H9 (cell line): ENCODE results near the gene SSBP2. TPM values are rescaled to one million over a fixed set of nuclear protein-coding genes. Genes with fewer than 3 reads are reported as not detected.

Source experiments
- DNase-seq: peaks from one replicate; pipeline ENCODE4 v3.0.0-alpha.2; 2017
- H2AFZ ChIP-seq: one replicate; pipeline ENCODE4 v1.6.1; 2013; ENCODE audit warnings: mild to moderate bottlenecking, low read length, control low read depth, moderate library complexity
- H2AK5ac ChIP-seq: 2 replicates; pipeline ENCODE4 v1.6.1; 2013; ENCODE audit warnings: low read length, control low read depth, mixed read lengths; ENCODE audit not compliant: insufficient read length
- H2BK120ac ChIP-seq: one replicate; pipeline ENCODE4 v1.6.1; 2013; ENCODE audit warnings: low read depth, mild to moderate bottlenecking, low read length, control low read depth, inconsistent platforms; ENCODE audit not compliant: poor library complexity, severe bottlenecking
- H2BK12ac ChIP-seq: 2 replicates; pipeline ENCODE4 v1.6.1; 2013; ENCODE audit warnings: low read length, control low read depth, mixed read lengths, low read depth; ENCODE audit not compliant: insufficient read length
- H2BK15ac ChIP-seq: 2 replicates; pipeline ENCODE4 v1.6.1; 2013; ENCODE audit warnings: low read depth, low read length, control low read depth
- H2BK20ac ChIP-seq: one replicate; pipeline ENCODE4 v1.6.1; 2013; ENCODE audit warnings: low read depth, mild to moderate bottlenecking, low read length, control low read depth, inconsistent platforms; ENCODE audit not compliant: poor library complexity, severe bottlenecking
- H2BK5ac ChIP-seq: 2 replicates; pipeline ENCODE4 v1.6.1; 2013; ENCODE audit warnings: low read length, control low read depth, mixed read lengths; ENCODE audit not compliant: insufficient read length
- H3K14ac ChIP-seq: 2 replicates; pipeline ENCODE4 v1.6.1; 2013; ENCODE audit warnings: low read length, control low read depth; ENCODE audit not compliant: insufficient read depth
- H3K18ac ChIP-seq: 2 replicates; pipeline ENCODE4 v1.6.1; 2013; ENCODE audit warnings: low read depth, mild to moderate bottlenecking, mixed read lengths, low read length, control low read depth; ENCODE audit not compliant: insufficient read length
- H3K23ac ChIP-seq: 2 replicates; pipeline ENCODE4 v1.6.1; 2013; ENCODE audit warnings: low read length, control low read depth, mixed read lengths, low read depth; ENCODE audit not compliant: insufficient read length
- H3K23me2 ChIP-seq: 2 replicates; pipeline ENCODE4 v1.6.1; 2013; ENCODE audit warnings: low read depth, mild to moderate bottlenecking, mixed read lengths, low read length, control low read depth; ENCODE audit not compliant: insufficient read length, poor library complexity, severe bottlenecking
- H3K27ac ChIP-seq: 2 replicates; pipeline ENCODE4 v1.5.1; 2013; ENCODE audit warnings: low read length, control low read depth, mixed read lengths, low read depth; ENCODE audit not compliant: insufficient read length
- H3K27me3 ChIP-seq: 2 replicates; pipeline ENCODE4 v1.6.1; 2013; ENCODE audit warnings: low read length, control low read depth, inconsistent platforms; ENCODE audit not compliant: insufficient read depth
- H3K4ac ChIP-seq: 2 replicates; pipeline ENCODE4 v1.6.1; 2013; ENCODE audit warnings: low read depth, mild to moderate bottlenecking, control low read depth, inconsistent platforms, low read length, moderate library complexity
- H3K4me1 ChIP-seq: 2 replicates; pipeline ENCODE4 v1.6.1; 2013; ENCODE audit warnings: low read length, control low read depth, inconsistent platforms; ENCODE audit not compliant: insufficient read depth
- H3K4me2 ChIP-seq: 2 replicates; pipeline ENCODE4 v1.6.1; 2013; ENCODE audit warnings: low read length, control low read depth, mixed read lengths; ENCODE audit not compliant: insufficient read length, insufficient read depth
- H3K56ac ChIP-seq: 2 replicates; pipeline ENCODE4 v1.6.1; 2013; ENCODE audit warnings: low read depth, mild to moderate bottlenecking, mixed read lengths, low read length, control low read depth; ENCODE audit not compliant: insufficient read length
- H3K79me1 ChIP-seq: 2 replicates; pipeline ENCODE4 v1.6.1; 2013; ENCODE audit warnings: low read depth, mild to moderate bottlenecking, moderate library complexity, low read length, control low read depth, inconsistent platforms; ENCODE audit not compliant: insufficient read depth, poor library complexity, severe bottlenecking
- H3K79me2 ChIP-seq: 2 replicates; pipeline ENCODE4 v1.6.1; 2013; ENCODE audit warnings: low read length, control low read depth, inconsistent platforms; ENCODE audit not compliant: insufficient read depth
- H3K9ac ChIP-seq: 2 replicates; pipeline ENCODE4 v1.6.1; 2013; ENCODE audit warnings: low read length, control low read depth, mixed read lengths; ENCODE audit not compliant: insufficient read length; ENCODE audit errors: extremely low read depth
- H3K9me3 ChIP-seq: one replicate; pipeline ENCODE4 v1.6.1; 2013; ENCODE audit warnings: low read depth, low read length, inconsistent platforms; ENCODE audit not compliant: control insufficient read depth
- H3T11ph ChIP-seq: one replicate; pipeline ENCODE4 v1.6.1; 2013; ENCODE audit warnings: mild to moderate bottlenecking, low read length, control low read depth, inconsistent platforms
- H4K20me1 ChIP-seq: one replicate; pipeline ENCODE4 v1.6.1; 2013; ENCODE audit not compliant: control insufficient read depth, insufficient read length, insufficient read depth
- H4K5ac ChIP-seq: 2 replicates; pipeline ENCODE4 v1.6.1; 2013; ENCODE audit warnings: low read depth, mild to moderate bottlenecking, mixed read lengths, low read length, control low read depth; ENCODE audit not compliant: insufficient read length
- H4K8ac ChIP-seq: replicated peaks from 2 replicates; pipeline ENCODE4 v1.6.1; 2013; ENCODE audit warnings: low read length, control low read depth, mixed read lengths, low read depth; ENCODE audit not compliant: insufficient read length
- H4K91ac ChIP-seq: 2 replicates; pipeline ENCODE4 v1.6.1; 2013; ENCODE audit warnings: low read depth, mild to moderate bottlenecking, moderate library complexity, mixed read lengths, low read length, control low read depth; ENCODE audit not compliant: insufficient read length
- H3K27ac Mint-ChIP-seq, 3 experiments: 2 replicates in 2 of 3; 3 replicates in 1 of 3; pipeline ENCODE4 v1.8.0; 2020 to 2021; ENCODE audit warnings: mixed read lengths in 3 of 3, mild to moderate bottlenecking in 1 of 3, moderate library complexity in 1 of 3
- H3K27me3 Mint-ChIP-seq: 2 replicates; pipeline ENCODE4 v1.8.0; 2021; ENCODE audit warnings: low read depth, mild to moderate bottlenecking, moderate library complexity, mixed read lengths
- H3K36me3 Mint-ChIP-seq, 3 experiments: 2 replicates in 2 of 3; 3 replicates in 1 of 3; pipeline ENCODE4 v1.8.0; 2020 to 2021; ENCODE audit warnings: low read depth in 3 of 3, mixed read lengths in 3 of 3; ENCODE audit not compliant: insufficient read depth in 1 of 3
- H3K4me1 Mint-ChIP-seq, 2 experiments: 2 replicates each; pipeline ENCODE4 v1.8.0; 2020; ENCODE audit warnings: mixed read lengths in 2 of 2
- H3K4me3 Mint-ChIP-seq, 2 experiments: 2 replicates in 1 of 2; 3 replicates in 1 of 2; pipeline ENCODE4 v1.8.0; 2020 to 2021; ENCODE audit warnings: mild to moderate bottlenecking in 2 of 2, mixed read lengths in 2 of 2, moderate library complexity in 1 of 2
- H3K9me3 Mint-ChIP-seq, 2 experiments: 2 replicates in 1 of 2; 3 replicates in 1 of 2; pipeline ENCODE4 v1.8.0; 2020; ENCODE audit warnings: mild to moderate bottlenecking in 2 of 2, mixed read lengths in 2 of 2, moderate library complexity in 1 of 2
- CTCF ChIP-seq: fragments of 200-600 bp; sonication (generic); conservative IDR thresholded peaks from 3 replicates; pipeline ENCODE4 v1.8.0; 2021; ENCODE audit warnings: antibody characterized with exemption, mild to moderate bottlenecking
- total RNA-seq: library from RNA; stranded (reverse); gene quantifications from 2 replicates; pipeline ENCODE4 v1.2.1, GENCODE V29; 2021

Gene SSBP2
- total RNA-seq, 1 experiment from 2014 or later = 35.6 TPM

GRCh38 chr5:81429985-81430384 is 320.9 kb downstream of the SSBP2 start:
- H2BK15ac ChIP-seq = no peak overlapping the region
- no peak overlapping the region for H3K27ac ChIP-seq
- no peak overlapping the region for H3K56ac ChIP-seq
- no peak overlapping the region for H2BK5ac ChIP-seq
- H4K5ac ChIP-seq = no peak overlapping the region
- H2BK120ac ChIP-seq = no peak overlapping the region
- no peaks in the 10 kb centered on the region for H3K79me2 ChIP-seq
- Mint-ChIP-seq H3K4me3 (no peak overlapping the region), H3K4me1 (peaks cover 7 to 9% of the 10 kb centered on the region in 2 experiments), H3K9me3 (no peaks in the 10 kb centered on the region), H3K36me3 (peaks cover 2 to 5% (median 4%) of the 10 kb centered on the region in 3 experiments; a peak in 5 of 7 replicates), H3K27me3 (no peaks in the 10 kb centered on the region), H3K27ac (no peak overlapping the region)
- no peak overlapping the region for H3K14ac ChIP-seq
- no peak for TF ChIP-seq CTCF
- H3K4me1 ChIP-seq = peaks cover 4% of the 10 kb centered on the region; the same call in 1 of the 2 replicates
- no peak overlapping the region for H2BK12ac ChIP-seq
- H3K23ac ChIP-seq = no peak overlapping the region
- H3K9ac ChIP-seq = no peak overlapping the region
- H3K4me2 ChIP-seq = no peak overlapping the region
- H2AFZ ChIP-seq = no peak overlapping the region
- H2BK20ac ChIP-seq = no peak overlapping the region
- H4K20me1 ChIP-seq = no peaks in the 10 kb centered on the region
- H4K8ac ChIP-seq = no peak overlapping the region
- no peak for DNase-seq
- H3T11ph ChIP-seq = no peak overlapping the region
- no peak overlapping the region for H4K91ac ChIP-seq
- H2AK5ac ChIP-seq = no peak overlapping the region
- no peaks in the 10 kb centered on the region for H3K23me2 ChIP-seq
- H3K79me1 ChIP-seq = no peaks in the 10 kb centered on the region
- no peaks in the 10 kb centered on the region for H3K27me3 ChIP-seq
- no peak overlapping the region for H3K4ac ChIP-seq
- no peak overlapping the region for H3K18ac ChIP-seq
- no peaks in the 10 kb centered on the region for H3K9me3 ChIP-seq
